DND-41 (cell line): ENCODE data around the gene KCNG2.

Experiments
- ATAC-seq: fragments of 200-7000 bp; cut with Tn5 transposase; 3 replicates; pipeline ENCODE4 v1.9.1; 2021; ENCODE audit warnings: low read depth; ENCODE audit not compliant: insufficient read depth
- DNase-seq: peaks from one replicate; pipeline ENCODE4 v3.0.0-alpha.2; 2020
- H2AFZ ChIP-seq: 2 replicates; pipeline ENCODE4 v1.6.0; 2012; ENCODE audit warnings: low read depth, low read length
- H3K27ac ChIP-seq: 2 replicates; pipeline ENCODE4 v1.5.1; 2012; ENCODE audit warnings: low read length, inconsistent platforms
- H3K27me3 ChIP-seq: fragments of 200-600 bp; sonication (generic); 2 replicates; pipeline ENCODE4 v1.6.0; 2012; ENCODE audit warnings: low read length, mild to moderate bottlenecking, inconsistent platforms; ENCODE audit not compliant: insufficient read depth, poor library complexity
- H3K36me3 ChIP-seq: 2 replicates; pipeline ENCODE4 v1.5.1; 2012; ENCODE audit warnings: low read length, inconsistent platforms; ENCODE audit not compliant: insufficient read depth
- H3K4me1 ChIP-seq: 2 replicates; pipeline ENCODE4 v1.5.1; 2012; ENCODE audit warnings: mild to moderate bottlenecking, low read length; ENCODE audit not compliant: insufficient read depth
- H3K4me2 ChIP-seq: 2 replicates; pipeline ENCODE4 v1.6.0; 2012; ENCODE audit warnings: mild to moderate bottlenecking, moderate library complexity, low read length, inconsistent platforms; ENCODE audit not compliant: insufficient read depth
- H3K4me3 ChIP-seq, 2 experiments: fragments of 200-600 bp in 1 of 2; shearing (Covaris generic) in 1 of 2; 2 replicates each; pipeline ENCODE4 v1.5.1; 2012 to 2016; ENCODE audit warnings: inconsistent platforms in 2 of 2, low read length in 2 of 2, mild to moderate bottlenecking in 2 of 2, low read depth in 1 of 2, moderate library complexity in 1 of 2
- H3K79me2 ChIP-seq: 2 replicates; pipeline ENCODE4 v1.6.0; 2012; ENCODE audit warnings: low read length, inconsistent platforms; ENCODE audit not compliant: insufficient read depth
- H3K9ac ChIP-seq: 2 replicates; pipeline ENCODE4 v1.6.0; 2012; ENCODE audit warnings: low read depth, mild to moderate bottlenecking, inconsistent platforms, low read length, moderate library complexity
- H3K9me3 ChIP-seq: 2 replicates; pipeline ENCODE4 v1.5.1; 2012; ENCODE audit warnings: low read length, moderate library complexity, mild to moderate bottlenecking, inconsistent platforms; ENCODE audit not compliant: insufficient read depth, severe bottlenecking
- H4K20me1 ChIP-seq: 2 replicates; pipeline ENCODE4 v1.6.0; 2012; ENCODE audit warnings: low read length; ENCODE audit not compliant: insufficient read depth
- EZH2 ChIP-seq: IDR thresholded peaks from 3 replicates; pipeline ENCODE4 v1.6.1; 2012; ENCODE audit warnings: borderline replicate concordance, low read depth, mild to moderate bottlenecking, moderate library complexity, low read length, inconsistent platforms; ENCODE audit not compliant: severe bottlenecking
- TF ChIP-seq, protein P1 (sequence below): IDR thresholded peaks from 2 replicates; pipeline ENCODE4 v1.5.1; 2012; ENCODE audit warnings: borderline replicate concordance, low read length, moderate library complexity, mild to moderate bottlenecking; ENCODE audit not compliant: poor library complexity, severe bottlenecking; ENCODE audit errors: extremely low read depth

Gene KCNG2

DNA sequence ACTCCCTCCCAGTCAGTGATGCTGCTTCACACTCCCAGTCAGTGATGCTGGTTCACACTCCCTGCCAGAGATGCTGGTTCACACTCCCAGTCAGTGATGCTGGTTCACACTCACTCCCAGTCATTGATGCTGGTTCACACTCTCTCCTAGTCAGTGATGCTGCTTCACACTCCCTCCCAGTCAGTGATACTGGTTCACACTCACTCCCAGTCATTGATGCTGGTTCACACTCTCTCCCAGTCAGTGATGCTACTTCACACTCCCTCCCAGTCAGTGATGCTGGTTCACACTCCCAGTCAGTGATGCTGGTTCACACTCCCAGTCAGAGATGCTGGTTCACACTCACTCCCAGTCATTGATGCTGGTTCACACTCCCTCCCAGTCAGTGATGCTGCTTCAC lies 34.3 kb upstream of the KCNG2 start:
- Histone ChIP-seq H2AFZ (no peak overlapping the region), H4K20me1 (no peaks in the 10 kb centered on the region), H3K4me2 (no peak overlapping the region), H3K27ac (no peak overlapping the region), H3K36me3 (no peaks in the 10 kb centered on the region), H3K4me1 (peaks cover 16% of the 10 kb centered on the region), H3K9me3 (peaks cover 12% of the 10 kb centered on the region), H3K27me3 (no peaks in the 10 kb centered on the region), H3K79me2 (no peaks in the 10 kb centered on the region), H3K4me3 (no peak overlapping the region), H3K9ac (no peak overlapping the region)
- DNase-seq (no peak), ATAC-seq (no peak)
- no peak for TF ChIP-seq EZH2
- TF ChIP-seq, protein P1, sequence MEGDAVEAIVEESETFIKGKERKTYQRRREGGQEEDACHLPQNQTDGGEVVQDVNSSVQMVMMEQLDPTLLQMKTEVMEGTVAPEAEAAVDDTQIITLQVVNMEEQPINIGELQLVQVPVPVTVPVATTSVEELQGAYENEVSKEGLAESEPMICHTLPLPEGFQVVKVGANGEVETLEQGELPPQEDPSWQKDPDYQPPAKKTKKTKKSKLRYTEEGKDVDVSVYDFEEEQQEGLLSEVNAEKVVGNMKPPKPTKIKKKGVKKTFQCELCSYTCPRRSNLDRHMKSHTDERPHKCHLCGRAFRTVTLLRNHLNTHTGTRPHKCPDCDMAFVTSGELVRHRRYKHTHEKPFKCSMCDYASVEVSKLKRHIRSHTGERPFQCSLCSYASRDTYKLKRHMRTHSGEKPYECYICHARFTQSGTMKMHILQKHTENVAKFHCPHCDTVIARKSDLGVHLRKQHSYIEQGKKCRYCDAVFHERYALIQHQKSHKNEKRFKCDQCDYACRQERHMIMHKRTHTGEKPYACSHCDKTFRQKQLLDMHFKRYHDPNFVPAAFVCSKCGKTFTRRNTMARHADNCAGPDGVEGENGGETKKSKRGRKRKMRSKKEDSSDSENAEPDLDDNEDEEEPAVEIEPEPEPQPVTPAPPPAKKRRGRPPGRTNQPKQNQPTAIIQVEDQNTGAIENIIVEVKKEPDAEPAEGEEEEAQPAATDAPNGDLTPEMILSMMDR: no peak

DNA sequence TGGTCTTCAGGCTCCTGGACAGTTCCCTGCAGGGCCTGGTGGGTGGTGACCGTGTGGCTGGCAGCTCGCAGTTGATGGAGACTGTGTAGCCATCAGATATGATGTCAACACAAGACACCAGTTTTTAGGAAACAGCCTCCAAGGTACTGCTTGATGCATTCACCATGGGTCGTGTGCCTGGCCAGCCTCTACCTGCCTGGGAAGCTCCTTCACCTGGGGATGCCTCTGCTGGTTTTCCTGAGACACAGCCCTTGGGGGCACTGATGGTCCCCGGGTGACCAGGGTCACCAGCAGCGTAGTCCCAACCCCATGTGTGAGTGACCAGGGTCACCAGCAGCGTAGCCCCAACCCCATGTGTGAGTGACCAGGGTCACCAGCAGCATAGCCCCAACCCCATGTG lies 33.6 kb upstream of the KCNG2 start:
- Histone ChIP-seq H3K79me2 (no peaks in the 10 kb centered on the region), H2AFZ (no peak overlapping the region), H3K9me3 (peaks cover 7% of the 10 kb centered on the region), H3K36me3 (no peaks in the 10 kb centered on the region), H4K20me1 (no peaks in the 10 kb centered on the region), H3K27me3 (no peaks in the 10 kb centered on the region), H3K4me3 (no peak overlapping the region), H3K27ac (no peak overlapping the region), H3K9ac (no peak overlapping the region), H3K4me2 (no peak overlapping the region), H3K4me1 (peaks cover 16% of the 10 kb centered on the region)
- no peak for ATAC-seq
- TF ChIP-seq, protein P1: no peak
- no peak for TF ChIP-seq EZH2
- no peak for DNase-seq

DNA sequence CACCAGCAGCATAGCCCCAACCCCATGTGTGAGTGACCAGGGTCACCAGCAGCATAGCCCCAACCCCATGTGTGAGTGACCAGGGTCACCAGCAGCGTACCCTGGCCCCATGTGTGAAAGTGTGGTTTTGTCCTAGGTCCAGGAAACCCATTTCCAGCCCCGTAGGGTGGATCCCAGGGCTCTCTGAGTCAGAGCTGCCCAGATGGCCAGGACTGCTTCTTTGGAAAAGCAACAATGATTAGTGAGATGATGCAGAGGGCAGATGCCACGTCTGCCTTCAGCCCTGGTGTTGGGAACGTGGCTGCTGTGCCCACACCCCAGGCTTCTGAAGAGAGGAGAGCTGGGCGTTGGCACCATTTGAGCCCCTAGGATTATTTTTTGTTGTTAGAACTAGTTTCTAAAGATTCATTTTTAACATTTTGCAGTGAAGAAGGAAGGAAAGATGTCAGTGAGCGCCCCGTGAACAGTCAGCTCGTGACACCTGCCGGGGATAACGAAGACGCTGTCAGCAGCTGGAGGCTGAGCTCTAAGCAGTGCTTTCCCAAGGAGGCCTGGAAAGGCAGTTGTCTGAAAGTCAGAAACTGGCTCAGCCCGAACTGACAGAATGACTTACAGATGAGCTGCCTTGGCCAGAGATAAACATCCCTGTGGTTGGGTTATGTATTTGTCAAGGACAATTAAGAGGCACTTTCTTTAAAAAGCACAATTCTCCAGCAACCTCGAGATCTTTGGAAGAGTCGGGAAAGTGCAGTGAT lies 32.1 kb upstream of the KCNG2 start:
- TF ChIP-seq, protein P1: no peak
- TF ChIP-seq EZH2: no peak
- DNase-seq (no peak), ATAC-seq (no peak)
- Histone ChIP-seq H3K27me3 (no peaks in the 10 kb centered on the region), H3K4me2 (no peak overlapping the region), H2AFZ (no peak overlapping the region), H4K20me1 (no peaks in the 10 kb centered on the region), H3K9me3 (peaks cover 3% of the 10 kb centered on the region), H3K4me1 (peaks cover 8% of the 10 kb centered on the region), H3K79me2 (no peaks in the 10 kb centered on the region), H3K27ac (no peak overlapping the region), H3K4me3 (no peak overlapping the region), H3K36me3 (no peaks in the 10 kb centered on the region), H3K9ac (no peak overlapping the region)
